ENCODE data around the gene KLHL14.

Gene KLHL14

DNA sequence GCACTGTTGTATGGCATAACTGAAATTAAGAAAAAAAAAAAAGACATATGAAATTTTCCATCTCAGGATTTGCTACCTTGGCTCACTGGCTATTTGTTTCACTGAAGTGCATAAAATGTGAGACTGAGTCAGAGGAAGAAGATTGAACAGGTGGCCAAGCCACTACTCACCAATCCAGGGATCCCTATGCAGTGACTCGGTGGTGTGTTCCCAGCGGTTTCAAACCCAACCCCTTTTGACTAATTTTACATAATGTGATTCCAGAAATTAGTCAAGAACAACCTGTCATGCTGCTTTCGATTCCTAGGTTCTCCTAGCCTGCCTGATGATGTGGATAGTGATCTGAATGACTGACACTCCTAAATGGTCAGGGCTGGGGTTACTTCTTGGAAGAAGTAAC, 77.3 kb downstream of the KLHL14 start:
- TF ChIP-seq, protein P1, sequence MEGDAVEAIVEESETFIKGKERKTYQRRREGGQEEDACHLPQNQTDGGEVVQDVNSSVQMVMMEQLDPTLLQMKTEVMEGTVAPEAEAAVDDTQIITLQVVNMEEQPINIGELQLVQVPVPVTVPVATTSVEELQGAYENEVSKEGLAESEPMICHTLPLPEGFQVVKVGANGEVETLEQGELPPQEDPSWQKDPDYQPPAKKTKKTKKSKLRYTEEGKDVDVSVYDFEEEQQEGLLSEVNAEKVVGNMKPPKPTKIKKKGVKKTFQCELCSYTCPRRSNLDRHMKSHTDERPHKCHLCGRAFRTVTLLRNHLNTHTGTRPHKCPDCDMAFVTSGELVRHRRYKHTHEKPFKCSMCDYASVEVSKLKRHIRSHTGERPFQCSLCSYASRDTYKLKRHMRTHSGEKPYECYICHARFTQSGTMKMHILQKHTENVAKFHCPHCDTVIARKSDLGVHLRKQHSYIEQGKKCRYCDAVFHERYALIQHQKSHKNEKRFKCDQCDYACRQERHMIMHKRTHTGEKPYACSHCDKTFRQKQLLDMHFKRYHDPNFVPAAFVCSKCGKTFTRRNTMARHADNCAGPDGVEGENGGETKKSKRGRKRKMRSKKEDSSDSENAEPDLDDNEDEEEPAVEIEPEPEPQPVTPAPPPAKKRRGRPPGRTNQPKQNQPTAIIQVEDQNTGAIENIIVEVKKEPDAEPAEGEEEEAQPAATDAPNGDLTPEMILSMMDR (IDR thresholded peaks at IDR 0.05; ENCODE audit: low read depth, low read length) = no peak
- no peak for DNase-seq (ENCODE audit: low read depth in 2 of 2)

DNA sequence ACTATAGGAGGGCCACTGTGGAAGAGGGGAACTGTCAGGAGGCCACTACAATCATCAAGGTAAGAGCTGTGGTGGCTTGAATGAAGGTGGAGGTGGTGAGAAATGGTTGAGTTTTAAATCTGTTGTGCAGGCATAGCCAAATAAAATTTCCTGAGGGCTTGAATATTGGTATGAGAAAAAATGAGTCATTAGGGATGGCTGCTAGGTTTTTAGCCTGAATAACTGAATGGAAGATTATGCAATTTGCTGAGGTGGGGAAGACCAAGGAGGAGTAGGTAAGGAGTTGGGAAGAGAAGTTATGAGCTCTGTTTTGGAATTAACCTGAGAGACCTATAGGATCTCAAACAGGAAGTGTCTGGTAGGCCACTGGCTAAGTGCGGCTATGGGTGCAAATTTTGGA, 84.0 kb downstream of the KLHL14 start:
- H3K4me3 ChIP-seq (replicated peaks in 1 of 2; ENCODE audit: low read depth in 2 of 2, low read length in 2 of 2) = no peak overlapping the region
- no peak for DNase-seq (ENCODE audit: low read depth in 2 of 2)
- TF ChIP-seq, protein P1 (IDR thresholded peaks at IDR 0.05; ENCODE audit: low read depth, low read length) = no peak

More for the DNA sequence above, 77.3 kb downstream of the KLHL14 start:
- H3K4me3 ChIP-seq (replicated peaks in 1 of 2; ENCODE audit: low read depth in 2 of 2, low read length in 2 of 2) = no peak overlapping the region

DNA sequence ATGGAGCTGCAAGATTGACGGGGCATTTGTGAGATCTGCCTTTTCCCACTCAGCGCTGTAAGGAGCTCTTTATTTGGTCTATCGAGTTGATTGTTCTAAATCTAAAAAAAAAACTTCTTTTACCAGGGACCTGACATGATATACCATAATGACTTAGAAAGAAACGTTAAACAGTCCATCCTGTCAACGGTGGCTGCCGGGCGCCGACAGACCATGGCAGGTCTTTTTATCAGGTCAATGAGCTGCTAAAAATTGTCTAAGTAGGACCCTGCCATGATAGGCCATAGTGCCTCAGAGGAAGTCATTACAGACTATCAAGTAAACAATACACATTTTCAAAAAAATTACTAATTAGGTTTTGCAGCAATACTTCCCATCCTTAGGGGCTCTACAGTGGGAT, 87.9 kb downstream of the KLHL14 start:
- TF ChIP-seq, protein P1 (IDR thresholded peaks at IDR 0.05; ENCODE audit: low read depth, low read length) = no peak
- DNase-seq (ENCODE audit: low read depth in 2 of 2) = no peak
- no peak overlapping the region for H3K4me3 ChIP-seq (replicated peaks in 1 of 2; ENCODE audit: low read depth in 2 of 2, low read length in 2 of 2)

DNA sequence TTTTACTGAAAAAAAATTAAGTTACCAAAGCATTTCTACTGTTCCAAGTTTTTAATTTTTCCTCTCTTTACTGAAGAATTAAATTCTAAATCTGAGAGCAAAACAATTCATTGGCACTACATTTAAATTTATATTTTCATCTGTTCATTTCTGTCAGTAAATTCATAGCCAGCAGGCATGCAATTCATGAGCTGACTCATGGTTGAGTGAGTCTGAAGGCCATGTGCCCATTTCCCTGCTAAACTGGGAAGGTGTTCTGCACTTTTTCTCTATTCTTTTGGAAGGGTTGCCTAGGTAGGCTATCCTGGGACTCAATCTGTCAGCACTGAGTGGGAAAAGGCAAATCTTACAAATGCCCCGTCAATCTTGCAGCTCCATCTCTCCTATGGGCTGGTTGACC, 88.7 kb downstream of the KLHL14 start:
- TF ChIP-seq, protein P1 (IDR thresholded peaks at IDR 0.05; ENCODE audit: low read depth, low read length) = no peak
- DNase-seq (ENCODE audit: low read depth in 2 of 2) = no peak
- H3K4me3 ChIP-seq (replicated peaks in 1 of 2; ENCODE audit: low read depth in 2 of 2, low read length in 2 of 2) = no peak overlapping the region

DNA sequence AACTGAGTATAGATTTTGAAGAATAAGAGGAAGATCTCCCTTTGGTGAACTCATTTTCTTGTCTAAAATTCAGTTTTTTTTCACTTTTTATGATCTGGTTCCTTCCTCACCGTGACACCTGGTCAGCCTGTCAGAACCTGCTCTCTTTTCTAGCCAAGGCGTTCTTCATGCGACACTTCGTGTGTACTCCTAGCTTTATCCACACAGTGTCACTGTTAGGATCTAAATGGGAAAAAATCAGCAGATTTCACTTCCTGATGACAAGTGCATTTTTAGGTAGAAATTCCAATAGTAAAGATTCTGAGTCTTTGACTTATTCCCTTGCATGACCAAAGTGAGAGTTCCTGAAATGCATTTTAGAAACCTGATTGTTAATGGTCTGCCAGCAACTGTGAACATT, 89.8 kb downstream of the KLHL14 start:
- DNase-seq (ENCODE audit: low read depth in 2 of 2) = no peak
- TF ChIP-seq, protein P1 (IDR thresholded peaks at IDR 0.05; ENCODE audit: low read depth, low read length) = no peak

DNA sequence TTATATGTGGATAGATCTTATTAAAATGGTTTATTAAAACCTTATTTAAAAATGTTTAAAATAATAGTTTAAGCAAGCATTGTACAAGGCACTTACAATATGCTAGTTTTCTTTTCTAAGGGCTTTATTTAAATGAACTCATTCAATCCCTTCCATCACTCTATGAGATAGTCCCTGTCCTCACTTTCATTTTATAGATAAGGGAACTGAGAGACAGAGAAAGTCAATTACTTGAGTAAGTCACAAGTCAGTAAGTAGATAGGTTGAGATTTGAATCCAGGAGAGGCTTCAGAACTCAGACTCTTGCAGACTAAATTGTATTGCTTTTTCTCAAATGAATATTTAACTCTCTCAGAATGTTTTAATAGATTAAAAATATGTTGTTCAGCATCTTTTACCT, 95.2 kb downstream of the KLHL14 start:
- DNase-seq (ENCODE audit: low read depth in 2 of 2) = no peak
- no peak overlapping the region for H3K4me3 ChIP-seq (replicated peaks in 1 of 2; ENCODE audit: low read depth in 2 of 2, low read length in 2 of 2)
- TF ChIP-seq, protein P1 (IDR thresholded peaks at IDR 0.05; ENCODE audit: low read depth, low read length) = no peak

More for the DNA sequence above, 89.8 kb downstream of the KLHL14 start:
- no peak overlapping the region for H3K4me3 ChIP-seq (replicated peaks in 1 of 2; ENCODE audit: low read depth in 2 of 2, low read length in 2 of 2)

DNA sequence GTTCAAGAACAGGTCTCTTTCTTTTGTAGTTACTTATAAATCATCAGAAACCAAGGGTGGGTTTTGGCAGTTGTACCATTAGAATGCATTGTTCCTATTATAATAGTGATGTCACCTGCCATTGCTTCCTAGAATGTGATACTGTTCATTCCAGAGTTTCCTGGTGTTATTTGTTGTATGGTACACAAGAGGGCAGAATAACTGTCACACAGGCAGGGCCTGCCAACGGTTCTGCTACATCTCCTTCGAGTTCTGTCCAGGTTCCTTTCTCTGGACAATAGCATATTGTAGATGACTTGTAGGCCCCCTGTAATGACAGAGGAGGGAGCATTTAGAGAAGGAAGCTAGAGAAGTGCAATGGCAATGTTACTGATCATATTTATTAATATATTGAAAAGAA, 98.3 kb downstream of the KLHL14 start:
- no peak overlapping the region for H3K4me3 ChIP-seq (replicated peaks in 1 of 2; ENCODE audit: low read depth in 2 of 2, low read length in 2 of 2)
- TF ChIP-seq, protein P1 (IDR thresholded peaks at IDR 0.05; ENCODE audit: low read depth, low read length) = no peak
- DNase-seq (ENCODE audit: low read depth in 2 of 2) = no peak

All from cardiac fibroblast (primary cell).